ENCODE data around the gene CMIP. TPM values are rescaled to one million over a fixed set of nuclear protein-coding genes. Genes with fewer than 3 reads are reported as not detected.

Gene CMIP
- total RNA-seq, 3 donors from 2014 or later: 73.3 to 127 (median 79.8) TPM

DNA sequence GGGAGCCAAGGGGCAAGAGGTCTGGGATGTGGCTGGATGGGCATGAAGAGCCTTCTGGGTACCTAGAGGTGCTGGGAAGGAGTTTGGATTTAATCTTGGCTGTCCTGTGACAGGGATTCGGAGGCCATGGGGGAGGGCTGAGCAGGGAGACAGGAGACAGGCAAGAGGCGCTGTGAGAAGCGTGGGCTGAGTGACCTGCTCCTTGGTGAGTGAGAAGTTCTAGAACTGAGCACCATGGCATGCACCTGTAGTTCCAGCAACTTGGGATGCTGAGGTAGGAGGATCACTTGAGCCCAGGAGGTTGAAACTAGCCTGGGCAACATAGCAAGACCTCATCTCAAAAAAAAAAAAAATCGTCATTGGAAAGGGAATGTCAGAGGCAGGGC is 256.2 kb downstream of the CMIP start:
- no peaks in the 10 kb centered on the region for H3K4me1 ChIP-seq (ENCODE audit: low read depth)
- DNase-seq (no peak), ATAC-seq (no peak)
- no peak for TF ChIP-seq CTCF (IDR thresholded peaks at IDR 0.05)
- no peaks in the 10 kb centered on the region for H3K36me3 ChIP-seq (ENCODE audit: low read depth)
- no peaks in the 10 kb centered on the region for H3K9me3 ChIP-seq
- no peak overlapping the region for H3K4me3 ChIP-seq
- intact Hi-C loops (cut with DNase I, micrococcal nuclease): no loop called here

DNA sequence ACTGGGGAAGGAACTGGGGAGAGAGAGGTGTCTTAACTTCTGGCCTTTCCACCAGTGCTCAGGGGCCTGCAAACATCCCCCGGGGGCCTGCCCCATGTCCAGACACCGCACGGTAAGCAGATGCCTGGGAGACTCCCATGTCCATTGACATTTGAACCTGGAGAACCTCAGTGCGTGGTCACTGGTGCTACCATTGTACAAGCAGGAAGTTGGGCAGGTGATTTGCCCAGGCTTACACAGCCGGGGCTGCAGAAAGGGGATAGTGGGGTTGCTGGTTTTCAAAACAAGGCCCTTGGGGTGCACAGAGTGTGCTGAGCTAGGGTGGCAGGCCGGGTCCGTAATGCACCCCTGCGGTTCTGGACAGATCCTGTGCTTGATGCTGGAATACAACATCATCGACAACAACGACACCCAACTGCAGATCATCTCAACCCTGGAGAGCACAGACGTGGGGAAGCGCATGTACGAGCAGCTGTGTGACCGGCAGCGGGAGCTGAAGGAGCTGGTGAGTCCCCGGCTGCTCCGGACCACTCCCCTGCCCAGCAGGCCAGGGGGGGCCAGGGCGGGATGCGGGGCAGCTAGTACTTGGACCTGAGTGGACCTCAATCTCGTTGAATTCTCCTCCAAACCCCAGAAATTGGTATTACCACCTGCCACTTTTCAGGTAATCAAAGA is 256.8 kb downstream of the CMIP start:
- DNase-seq: peak in 1 of 3 donors; percentile 36
- intact Hi-C loops (cut with DNase I, micrococcal nuclease): no loop called here
- H3K36me3 ChIP-seq (ENCODE audit: low read depth): no peaks in the 10 kb centered on the region

GRCh38 chr16:81702506-81702905 is 257.9 kb downstream of the CMIP start:
- peaks cover 12% of the 10 kb centered on the region for H3K4me1 ChIP-seq (ENCODE audit: low read depth)
- DNase-seq (no peak), ATAC-seq (no peak)
- intact Hi-C loops (cut with DNase I, micrococcal nuclease): no loop called here
- no peaks in the 10 kb centered on the region for H3K9me3 ChIP-seq
- no peak for TF ChIP-seq CTCF (IDR thresholded peaks at IDR 0.05)
- H3K36me3 ChIP-seq (ENCODE audit: low read depth): no peaks in the 10 kb centered on the region
- no peak overlapping the region for H3K4me3 ChIP-seq

More for the DNA sequence above, 256.8 kb downstream of the CMIP start:
- no peak overlapping the region for H3K4me3 ChIP-seq
- peaks cover 3% of the 10 kb centered on the region for H3K4me1 ChIP-seq (ENCODE audit: low read depth)
- no peak for TF ChIP-seq CTCF (IDR thresholded peaks at IDR 0.05)
- ATAC-seq: no peak
- no peaks in the 10 kb centered on the region for H3K9me3 ChIP-seq

DNA sequence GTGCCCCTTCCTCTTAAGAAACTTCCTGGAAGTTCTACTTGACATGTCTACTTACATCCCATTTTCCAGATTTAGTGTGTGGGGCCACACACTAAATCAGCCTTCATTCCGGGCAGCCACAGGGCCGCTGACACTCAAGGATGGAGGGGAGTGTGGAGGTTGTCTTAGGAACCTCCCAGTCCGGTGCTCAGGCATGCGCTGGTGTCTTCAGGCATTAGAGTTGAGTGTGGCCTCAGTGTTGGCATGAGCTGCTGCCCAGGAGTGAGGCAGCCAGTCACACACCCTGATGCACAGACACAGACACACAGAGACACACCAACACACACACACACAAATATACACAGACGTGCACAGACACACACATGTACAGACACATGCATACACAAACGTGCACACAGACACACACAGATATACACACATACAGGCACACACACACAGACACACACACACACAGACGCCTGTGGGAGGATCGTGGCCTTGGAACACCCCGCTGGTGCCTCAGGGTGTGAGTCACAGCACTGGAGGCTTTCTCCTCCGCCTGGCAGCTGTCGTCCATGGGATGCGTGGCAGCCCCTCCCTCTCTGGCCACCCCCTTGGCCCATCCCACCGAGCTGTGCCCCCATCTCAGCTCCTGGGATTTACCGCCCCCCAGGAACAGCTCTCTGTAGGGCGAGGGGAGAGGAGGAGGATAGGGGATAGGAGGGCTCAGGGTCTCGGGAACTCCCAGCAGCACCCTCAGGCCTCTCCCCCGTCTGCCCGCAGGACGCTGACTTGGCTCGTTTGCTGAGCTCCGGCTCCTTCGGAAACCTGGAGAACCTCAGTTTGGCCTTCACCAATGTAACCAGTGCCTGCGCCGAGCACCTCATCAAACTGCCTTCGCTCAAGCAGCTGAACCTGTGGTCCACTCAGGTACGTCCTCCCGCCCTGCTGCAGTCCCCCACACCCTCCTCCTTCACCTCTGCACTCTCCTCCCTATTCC is 258.9 kb downstream of the CMIP start:
- intact Hi-C loops (cut with DNase I, micrococcal nuclease): no loop called here
- no peaks in the 10 kb centered on the region for H3K36me3 ChIP-seq (ENCODE audit: low read depth)
- peak in 2 of 3 donors; percentile 49 to 70 for DNase-seq

GRCh38 chr16:81705261-81705660 is 260.7 kb downstream of the CMIP start:
- intact Hi-C loops (cut with DNase I, micrococcal nuclease): no loop called here
- H3K36me3 ChIP-seq (ENCODE audit: low read depth): no peaks in the 10 kb centered on the region
- TF ChIP-seq CTCF (IDR thresholded peaks at IDR 0.05): no peak

More for the DNA sequence above, 258.9 kb downstream of the CMIP start:
- TF ChIP-seq CTCF (IDR thresholded peaks at IDR 0.05): no peak
- Histone ChIP-seq H3K4me1 (ENCODE audit: low read depth) (peaks cover 20% of the 10 kb centered on the region), H3K9me3 (no peaks in the 10 kb centered on the region), H3K4me3 (no peak overlapping the region)
- peak; percentile 27 for ATAC-seq

More at GRCh38 chr16:81705261-81705660, 260.7 kb downstream of the CMIP start:
- peaks cover 22% of the 10 kb centered on the region for H3K4me1 ChIP-seq (ENCODE audit: low read depth)
- no peaks in the 10 kb centered on the region for H3K9me3 ChIP-seq
- no peak for DNase-seq
- H3K4me3 ChIP-seq: no peak overlapping the region
- no peak for ATAC-seq

Data from mucosa of descending colon (tissue), 3 donors.